ENCODE data around the gene NDUFA5.

DNA sequence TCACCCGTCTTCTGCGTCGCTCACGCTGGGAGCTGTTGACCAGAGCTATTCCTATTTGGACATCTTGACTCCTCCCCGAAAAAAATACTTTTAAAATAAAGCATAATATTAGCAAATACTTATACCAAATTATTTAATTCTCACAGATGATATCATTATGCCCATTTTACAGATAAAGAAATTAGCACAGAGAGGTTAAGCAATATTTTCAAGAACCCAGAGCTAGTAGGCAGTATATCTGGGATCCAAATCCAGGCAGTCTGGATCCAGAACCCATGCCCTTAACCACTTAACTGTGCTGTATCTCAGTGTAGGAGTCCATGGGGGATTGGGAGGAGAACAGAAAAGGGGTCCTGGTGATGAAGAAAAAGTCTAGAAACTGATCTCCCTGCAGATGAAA lies 29.4 kb downstream of the NDUFA5 start:
- TF ChIP-seq GATA3 (IDR thresholded peaks at IDR 0.05; ENCODE audit: low read depth, low read length) (no peak), GATA2 (IDR thresholded peaks at IDR 0.05; ENCODE audit: low read depth, low read length) (no peak)

Measured in SH-SY5Y (cell line).